ENCODE measurements around the gene STAT1.

DNA sequence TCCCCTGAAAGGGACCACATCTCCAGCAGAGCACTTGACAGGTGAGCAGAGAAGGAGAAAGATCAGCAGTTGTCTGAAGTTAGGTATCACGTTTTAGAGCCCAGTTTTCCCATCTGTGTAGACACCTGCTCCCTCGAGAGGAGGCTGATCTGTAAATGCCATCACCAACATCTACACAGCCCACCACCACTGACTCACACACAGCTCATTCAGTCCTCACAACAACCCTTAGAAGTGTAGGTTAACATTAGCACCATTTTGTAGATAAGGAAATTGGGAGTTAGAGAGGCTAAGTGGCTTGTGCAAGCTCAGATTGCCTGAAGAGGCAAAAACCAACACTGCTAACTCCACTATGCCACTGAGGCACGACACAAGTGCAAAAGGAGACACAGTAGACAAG, 37.2 kb upstream of the STAT1 start:
- TF ChIP-seq, protein P1, sequence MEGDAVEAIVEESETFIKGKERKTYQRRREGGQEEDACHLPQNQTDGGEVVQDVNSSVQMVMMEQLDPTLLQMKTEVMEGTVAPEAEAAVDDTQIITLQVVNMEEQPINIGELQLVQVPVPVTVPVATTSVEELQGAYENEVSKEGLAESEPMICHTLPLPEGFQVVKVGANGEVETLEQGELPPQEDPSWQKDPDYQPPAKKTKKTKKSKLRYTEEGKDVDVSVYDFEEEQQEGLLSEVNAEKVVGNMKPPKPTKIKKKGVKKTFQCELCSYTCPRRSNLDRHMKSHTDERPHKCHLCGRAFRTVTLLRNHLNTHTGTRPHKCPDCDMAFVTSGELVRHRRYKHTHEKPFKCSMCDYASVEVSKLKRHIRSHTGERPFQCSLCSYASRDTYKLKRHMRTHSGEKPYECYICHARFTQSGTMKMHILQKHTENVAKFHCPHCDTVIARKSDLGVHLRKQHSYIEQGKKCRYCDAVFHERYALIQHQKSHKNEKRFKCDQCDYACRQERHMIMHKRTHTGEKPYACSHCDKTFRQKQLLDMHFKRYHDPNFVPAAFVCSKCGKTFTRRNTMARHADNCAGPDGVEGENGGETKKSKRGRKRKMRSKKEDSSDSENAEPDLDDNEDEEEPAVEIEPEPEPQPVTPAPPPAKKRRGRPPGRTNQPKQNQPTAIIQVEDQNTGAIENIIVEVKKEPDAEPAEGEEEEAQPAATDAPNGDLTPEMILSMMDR (IDR thresholded peaks at IDR 0.05): no peak
- no peak for TF ChIP-seq EZH2 (IDR thresholded peaks at IDR 0.05)

Measured in neural progenitor cell (in vitro differentiated cells).